HepG2 (cell line): ENCODE data around the gene ERCC5. TPM values are rescaled to one million over a fixed set of nuclear protein-coding genes. Genes with fewer than 3 reads are reported as not detected.

Experiments used
- CEBPB ChIP-seq: IDR thresholded peaks from 2 replicates; pipeline ENCODE4 v1.6.1; 2011; ENCODE audit warnings: low read depth, low read length, improper control_type of control experiment, borderline replicate concordance
- ETV5 ChIP-seq: IDR thresholded peaks from 2 replicates; pipeline ENCODE4 v1.6.1; 2018; ENCODE audit warnings: missing biosample characterization, missing genetic modification reagents, inconsistent platforms, borderline replicate concordance
- HDAC2 ChIP-seq: sonication (generic); formaldehyde crosslinking; IDR thresholded peaks from 2 replicates; pipeline ENCODE4 v1.4.0; 2020; ENCODE audit warnings: missing genetic modification reagents
- HES4 ChIP-seq: sonication (generic); formaldehyde crosslinking; IDR thresholded peaks from 2 replicates; pipeline ENCODE4 v1.9.0; 2021; ENCODE audit warnings: mild to moderate bottlenecking, missing genetic modification reagents, borderline replicate concordance
- HNRNPH1 ChIP-seq: fragments of 200-400 bp; formaldehyde crosslinking; optimal IDR thresholded peaks from 2 replicates; pipeline ENCODE3; 2017; ENCODE audit warnings: mild to moderate bottlenecking, low read depth, low read length
- KLF12 ChIP-seq: sonication (generic); formaldehyde crosslinking; IDR thresholded peaks from 2 replicates; pipeline ENCODE4 v1.4.0; 2020; ENCODE audit warnings: missing genetic modification reagents, borderline replicate concordance
- MEF2D ChIP-seq: sonication (generic); formaldehyde crosslinking; IDR thresholded peaks from 2 replicates; pipeline ENCODE4 v1.5.1; 2020; ENCODE audit warnings: mild to moderate bottlenecking, missing genetic modification reagents
- SIX1 ChIP-seq: sonication (generic); formaldehyde crosslinking; IDR thresholded peaks from 2 replicates; pipeline ENCODE4 v1.4.0; 2020; ENCODE audit warnings: missing genetic modification reagents, borderline replicate concordance
- ZNF160 ChIP-seq: sonication (generic); formaldehyde crosslinking; IDR thresholded peaks from 2 replicates; pipeline ENCODE4 v1.8.0; 2022; ENCODE audit warnings: mild to moderate bottlenecking, inconsistent platforms, missing genetic modification reagents
- ZNF543 ChIP-seq: sonication (generic); formaldehyde crosslinking; IDR thresholded peaks from 2 replicates; pipeline ENCODE4 v1.4.0; 2020; ENCODE audit warnings: mild to moderate bottlenecking, missing genetic modification reagents
- ZNF550 ChIP-seq: sonication (generic); formaldehyde crosslinking; IDR thresholded peaks from 2 replicates; pipeline ENCODE4 v1.4.0; 2020; ENCODE audit warnings: mild to moderate bottlenecking, missing genetic modification reagents, borderline replicate concordance
- ZNF556 ChIP-seq: sonication (generic); formaldehyde crosslinking; IDR thresholded peaks from 2 replicates; pipeline ENCODE4 v1.4.0; 2020; ENCODE audit warnings: mild to moderate bottlenecking, missing genetic modification reagents, borderline replicate concordance
- ZNF776 ChIP-seq: sonication (generic); formaldehyde crosslinking; IDR thresholded peaks from 2 replicates; pipeline ENCODE4 v1.4.0; 2020; ENCODE audit warnings: mild to moderate bottlenecking, missing genetic modification reagents
- polyA plus RNA-seq, 8 experiments: library from polyadenylated mRNA; depleted of rRNA in 3 of 8; stranded (reverse) in 7 of 8; unstranded in 1 of 8; fragments of >200 nt; fragmentation: Illumina TruSeq in 4 of 8; extraction: Trizol in 4 of 8; gene quantifications; 2 replicates each; pipeline versions ENCODE4 v1.2.1 to v1.2.3, GENCODE V29; 2011 to 2016; ENCODE audit warnings: low read depth in 4 of 8, missing spikeins in 1 of 8, mixed read lengths in 1 of 8; ENCODE audit not compliant: insufficient read depth in 1 of 8
- total RNA-seq, 5 experiments: library from RNA; depleted of rRNA; stranded (reverse); fragments of >200 nt; fragmentation: Illumina TruSeq; extraction: Trizol; gene quantifications; 2 replicates each; pipeline ENCODE4 v1.2.3, GENCODE V29; 2016; ENCODE audit warnings: low read depth in 1 of 5
- TF ChIP-seq, protein P1 (sequence below): sonication (generic); formaldehyde crosslinking; IDR thresholded peaks from 2 replicates; pipeline ENCODE4 v1.5.1; 2020; ENCODE audit warnings: mild to moderate bottlenecking, missing genetic modification reagents, borderline replicate concordance
- TF ChIP-seq, protein P2 (sequence below): sonication (generic); formaldehyde crosslinking; conservative IDR thresholded peaks from 2 replicates; pipeline ENCODE4 v1.4.0; 2020; ENCODE audit warnings: missing genetic modification reagents
- TF ChIP-seq, protein P3 (sequence below): sonication (generic); formaldehyde crosslinking; IDR thresholded peaks from 2 replicates; pipeline ENCODE4 v1.8.1; 2023; ENCODE audit warnings: mild to moderate bottlenecking, missing genetic modification reagents, borderline replicate concordance
- TF ChIP-seq, protein P4 (sequence below): sonication (generic); formaldehyde crosslinking; IDR thresholded peaks from 2 replicates; pipeline ENCODE4 v1.4.0; 2020; ENCODE audit warnings: missing genetic modification reagents

The ERCC5 gene
- total and polyA plus RNA-seq, 2 of the 13 experiments (the other 11 are each of a cell fraction or from before 2014, with no cell fraction given): 12.9 to 35.5 TPM

DNA sequence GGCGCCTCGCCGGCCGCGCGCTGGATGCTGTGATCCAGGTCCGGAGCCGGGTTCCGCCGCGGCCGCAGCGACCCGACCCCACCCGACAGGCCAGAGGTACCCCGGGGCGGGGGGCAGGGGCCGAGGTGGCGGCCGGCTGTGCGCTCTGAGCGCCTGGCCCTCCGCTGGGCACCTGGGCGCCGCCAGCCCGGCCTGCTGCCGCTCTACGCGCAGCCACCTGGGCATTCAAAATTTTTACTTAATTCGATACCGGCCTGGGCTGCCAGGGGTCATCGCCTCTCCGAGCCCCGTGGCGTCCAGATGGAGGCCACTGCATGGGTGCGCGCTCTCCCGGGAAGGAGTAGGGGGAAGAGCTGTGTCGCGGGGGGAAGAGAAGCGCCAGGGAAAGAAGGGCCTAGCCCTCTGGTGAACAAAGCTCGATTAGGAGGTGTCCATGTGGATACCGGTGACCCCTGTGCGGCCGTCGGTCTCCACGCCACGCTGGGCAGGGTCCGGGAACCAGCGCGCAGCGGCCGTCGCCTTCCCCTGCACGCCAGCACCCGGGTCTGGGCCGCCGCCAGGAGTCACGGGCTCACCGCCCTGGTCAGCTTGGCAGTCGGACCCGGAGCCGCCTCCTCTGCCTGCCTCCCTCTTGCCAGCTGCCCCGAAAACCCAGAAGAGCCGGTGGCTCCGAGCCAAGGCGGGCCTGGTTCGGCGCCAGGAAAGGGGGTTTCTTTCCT, 46.2 kb upstream of the ERCC5 start (continued):
- TF ChIP-seq SIX1 (CRISPR knock-in tag) (no peak), ZNF550 (CRISPR knock-in tag) (peak; percentile 73; the same call in 1 of the 2 replicates), MEF2D (no peak), HES4 (CRISPR knock-in tag) (no peak), ZNF556 (CRISPR knock-in tag) (no peak), ZNF543 (no peak), KLF12 (CRISPR knock-in tag) (no peak), ZNF776 (CRISPR knock-in tag) (no peak), HNRNPH1 (no peak), HDAC2 (CRISPR knock-in tag) (0 out of 2 replicates have a peak, but pooled peaks have one; percentile 2), ZNF160 (CRISPR knock-in tag) (no peak), ETV5 (CRISPR knock-in tag) (no peak), CEBPB (no peak)
- TF ChIP-seq, protein P1, sequence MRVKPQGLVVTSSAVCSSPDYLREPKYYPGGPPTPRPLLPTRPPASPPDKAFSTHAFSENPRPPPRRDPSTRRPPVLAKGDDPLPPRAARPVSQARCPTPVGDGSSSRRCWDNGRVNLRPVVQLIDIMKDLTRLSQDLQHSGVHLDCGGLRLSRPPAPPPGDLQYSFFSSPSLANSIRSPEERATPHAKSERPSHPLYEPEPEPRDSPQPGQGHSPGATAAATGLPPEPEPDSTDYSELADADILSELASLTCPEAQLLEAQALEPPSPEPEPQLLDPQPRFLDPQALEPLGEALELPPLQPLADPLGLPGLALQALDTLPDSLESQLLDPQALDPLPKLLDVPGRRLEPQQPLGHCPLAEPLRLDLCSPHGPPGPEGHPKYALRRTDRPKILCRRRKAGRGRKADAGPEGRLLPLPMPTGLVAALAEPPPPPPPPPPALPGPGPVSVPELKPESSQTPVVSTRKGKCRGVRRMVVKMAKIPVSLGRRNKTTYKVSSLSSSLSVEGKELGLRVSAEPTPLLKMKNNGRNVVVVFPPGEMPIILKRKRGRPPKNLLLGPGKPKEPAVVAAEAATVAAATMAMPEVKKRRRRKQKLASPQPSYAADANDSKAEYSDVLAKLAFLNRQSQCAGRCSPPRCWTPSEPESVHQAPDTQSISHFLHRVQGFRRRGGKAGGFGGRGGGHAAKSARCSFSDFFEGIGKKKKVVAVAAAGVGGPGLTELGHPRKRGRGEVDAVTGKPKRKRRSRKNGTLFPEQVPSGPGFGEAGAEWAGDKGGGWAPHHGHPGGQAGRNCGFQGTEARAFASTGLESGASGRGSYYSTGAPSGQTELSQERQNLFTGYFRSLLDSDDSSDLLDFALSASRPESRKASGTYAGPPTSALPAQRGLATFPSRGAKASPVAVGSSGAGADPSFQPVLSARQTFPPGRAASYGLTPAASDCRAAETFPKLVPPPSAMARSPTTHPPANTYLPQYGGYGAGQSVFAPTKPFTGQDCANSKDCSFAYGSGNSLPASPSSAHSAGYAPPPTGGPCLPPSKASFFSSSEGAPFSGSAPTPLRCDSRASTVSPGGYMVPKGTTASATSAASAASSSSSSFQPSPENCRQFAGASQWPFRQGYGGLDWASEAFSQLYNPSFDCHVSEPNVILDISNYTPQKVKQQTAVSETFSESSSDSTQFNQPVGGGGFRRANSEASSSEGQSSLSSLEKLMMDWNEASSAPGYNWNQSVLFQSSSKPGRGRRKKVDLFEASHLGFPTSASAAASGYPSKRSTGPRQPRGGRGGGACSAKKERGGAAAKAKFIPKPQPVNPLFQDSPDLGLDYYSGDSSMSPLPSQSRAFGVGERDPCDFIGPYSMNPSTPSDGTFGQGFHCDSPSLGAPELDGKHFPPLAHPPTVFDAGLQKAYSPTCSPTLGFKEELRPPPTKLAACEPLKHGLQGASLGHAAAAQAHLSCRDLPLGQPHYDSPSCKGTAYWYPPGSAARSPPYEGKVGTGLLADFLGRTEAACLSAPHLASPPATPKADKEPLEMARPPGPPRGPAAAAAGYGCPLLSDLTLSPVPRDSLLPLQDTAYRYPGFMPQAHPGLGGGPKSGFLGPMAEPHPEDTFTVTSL: no peak
- TF ChIP-seq, protein P2, sequence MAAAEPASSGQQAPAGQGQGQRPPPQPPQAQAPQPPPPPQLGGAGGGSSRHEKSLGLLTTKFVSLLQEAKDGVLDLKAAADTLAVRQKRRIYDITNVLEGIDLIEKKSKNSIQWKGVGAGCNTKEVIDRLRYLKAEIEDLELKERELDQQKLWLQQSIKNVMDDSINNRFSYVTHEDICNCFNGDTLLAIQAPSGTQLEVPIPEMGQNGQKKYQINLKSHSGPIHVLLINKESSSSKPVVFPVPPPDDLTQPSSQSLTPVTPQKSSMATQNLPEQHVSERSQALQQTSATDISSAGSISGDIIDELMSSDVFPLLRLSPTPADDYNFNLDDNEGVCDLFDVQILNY (CRISPR knock-in tag): no peak
- TF ChIP-seq, protein P3, sequence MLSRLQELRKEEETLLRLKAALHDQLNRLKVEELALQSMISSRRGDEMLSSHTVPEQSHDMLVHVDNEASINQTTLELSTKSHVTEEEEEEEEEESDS: no peak
- TF ChIP-seq, protein P4, sequence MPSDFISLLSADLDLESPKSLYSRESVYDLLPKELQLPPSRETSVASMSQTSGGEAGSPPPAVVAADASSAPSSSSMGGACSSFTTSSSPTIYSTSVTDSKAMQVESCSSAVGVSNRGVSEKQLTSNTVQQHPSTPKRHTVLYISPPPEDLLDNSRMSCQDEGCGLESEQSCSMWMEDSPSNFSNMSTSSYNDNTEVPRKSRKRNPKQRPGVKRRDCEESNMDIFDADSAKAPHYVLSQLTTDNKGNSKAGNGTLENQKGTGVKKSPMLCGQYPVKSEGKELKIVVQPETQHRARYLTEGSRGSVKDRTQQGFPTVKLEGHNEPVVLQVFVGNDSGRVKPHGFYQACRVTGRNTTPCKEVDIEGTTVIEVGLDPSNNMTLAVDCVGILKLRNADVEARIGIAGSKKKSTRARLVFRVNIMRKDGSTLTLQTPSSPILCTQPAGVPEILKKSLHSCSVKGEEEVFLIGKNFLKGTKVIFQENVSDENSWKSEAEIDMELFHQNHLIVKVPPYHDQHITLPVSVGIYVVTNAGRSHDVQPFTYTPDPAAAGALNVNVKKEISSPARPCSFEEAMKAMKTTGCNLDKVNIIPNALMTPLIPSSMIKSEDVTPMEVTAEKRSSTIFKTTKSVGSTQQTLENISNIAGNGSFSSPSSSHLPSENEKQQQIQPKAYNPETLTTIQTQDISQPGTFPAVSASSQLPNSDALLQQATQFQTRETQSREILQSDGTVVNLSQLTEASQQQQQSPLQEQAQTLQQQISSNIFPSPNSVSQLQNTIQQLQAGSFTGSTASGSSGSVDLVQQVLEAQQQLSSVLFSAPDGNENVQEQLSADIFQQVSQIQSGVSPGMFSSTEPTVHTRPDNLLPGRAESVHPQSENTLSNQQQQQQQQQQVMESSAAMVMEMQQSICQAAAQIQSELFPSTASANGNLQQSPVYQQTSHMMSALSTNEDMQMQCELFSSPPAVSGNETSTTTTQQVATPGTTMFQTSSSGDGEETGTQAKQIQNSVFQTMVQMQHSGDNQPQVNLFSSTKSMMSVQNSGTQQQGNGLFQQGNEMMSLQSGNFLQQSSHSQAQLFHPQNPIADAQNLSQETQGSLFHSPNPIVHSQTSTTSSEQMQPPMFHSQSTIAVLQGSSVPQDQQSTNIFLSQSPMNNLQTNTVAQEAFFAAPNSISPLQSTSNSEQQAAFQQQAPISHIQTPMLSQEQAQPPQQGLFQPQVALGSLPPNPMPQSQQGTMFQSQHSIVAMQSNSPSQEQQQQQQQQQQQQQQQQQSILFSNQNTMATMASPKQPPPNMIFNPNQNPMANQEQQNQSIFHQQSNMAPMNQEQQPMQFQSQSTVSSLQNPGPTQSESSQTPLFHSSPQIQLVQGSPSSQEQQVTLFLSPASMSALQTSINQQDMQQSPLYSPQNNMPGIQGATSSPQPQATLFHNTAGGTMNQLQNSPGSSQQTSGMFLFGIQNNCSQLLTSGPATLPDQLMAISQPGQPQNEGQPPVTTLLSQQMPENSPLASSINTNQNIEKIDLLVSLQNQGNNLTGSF (CRISPR knock-in tag): no peak
